WTC11 (cell line): ENCODE data around the gene CNTNAP2. TPM values are rescaled to one million over a fixed set of nuclear protein-coding genes. Genes with fewer than 3 reads are reported as not detected.

Experiments
- ATAC-seq: fragments of 200-7000 bp; cut with Tn5 transposase; 2 replicates; pipeline ENCODE4 v1.10.0; 2021; ENCODE audit warnings: mild to moderate bottlenecking, moderate library complexity
- CTCF ChIA-PET: fragments of 300-600 bp; sonication (Branson Sonifier 250); formaldehyde crosslinking; loops from one replicate; lab custom pipeline; 2021; ENCODE audit warnings: antibody characterized with exemption; lab: Charles Lee
- POLR2A ChIA-PET: fragments of 350-600 bp; sonication (Branson Sonifier 250); formaldehyde crosslinking; loops from one replicate; lab custom pipeline; 2021; ENCODE audit warnings: antibody characterized with exemption; lab: Charles Lee
- DNase-seq: peaks from one replicate; pipeline ENCODE4 v3.0.0; 2021; ENCODE audit warnings: low spot score
- H3K27ac Mint-ChIP-seq: 2 replicates; pipeline ENCODE4 v1.8.0; 2021; ENCODE audit warnings: mixed read lengths
- H3K27me3 Mint-ChIP-seq: 2 replicates; pipeline ENCODE4 v1.8.0; 2021; ENCODE audit warnings: low read depth, mild to moderate bottlenecking, moderate library complexity, mixed read lengths
- H3K36me3 Mint-ChIP-seq: 2 replicates; pipeline ENCODE4 v1.8.0; 2021; ENCODE audit warnings: mixed read lengths
- H3K4me1 Mint-ChIP-seq: 2 replicates; pipeline ENCODE4 v1.8.0; 2022; ENCODE audit warnings: mixed read lengths
- H3K4me3 Mint-ChIP-seq: 2 replicates; pipeline ENCODE4 v1.8.0; 2021; ENCODE audit warnings: mild to moderate bottlenecking, moderate library complexity, mixed read lengths
- H3K9me3 Mint-ChIP-seq: 2 replicates; pipeline ENCODE4 v1.8.0; 2021; ENCODE audit warnings: mixed read lengths
- ATF1 ChIP-seq: sonication (generic); formaldehyde crosslinking; IDR thresholded peaks from 2 replicates; pipeline ENCODE4 v1.8.1; 2023; ENCODE audit warnings: mild to moderate bottlenecking, moderate library complexity, missing genetic modification reagents
- CBFB ChIP-seq: sonication (generic); formaldehyde crosslinking; IDR thresholded peaks from 2 replicates; pipeline ENCODE4 v1.8.1; 2022; ENCODE audit warnings: mild to moderate bottlenecking, low read depth, missing genetic modification reagents
- CREB1 ChIP-seq: sonication (generic); formaldehyde crosslinking; IDR thresholded peaks from 2 replicates; pipeline ENCODE4 v1.8.0; 2023; ENCODE audit warnings: mild to moderate bottlenecking, missing genetic modification reagents
- ELF4 ChIP-seq: sonication (generic); formaldehyde crosslinking; IDR thresholded peaks from 2 replicates; pipeline ENCODE4 v1.8.1; 2022; ENCODE audit warnings: low read depth, mild to moderate bottlenecking, moderate library complexity, missing genetic modification reagents
- ESRRA ChIP-seq: sonication (generic); formaldehyde crosslinking; IDR thresholded peaks from 2 replicates; pipeline ENCODE4 v1.8.1; 2022; ENCODE audit warnings: mild to moderate bottlenecking, missing genetic modification reagents, borderline replicate concordance
- ETV6 ChIP-seq: sonication (generic); formaldehyde crosslinking; IDR thresholded peaks from 2 replicates; pipeline ENCODE4 v1.8.1; 2022; ENCODE audit warnings: mild to moderate bottlenecking, missing genetic modification reagents
- HMGA2 ChIP-seq: fragments of 250-450 bp; sonication (Bioruptor Pico); IDR thresholded peaks from 2 replicates; pipeline ENCODE4 v1.4.0; 2021; ENCODE audit warnings: mild to moderate bottlenecking, moderate library complexity
- KAT7 ChIP-seq: sonication (generic); formaldehyde crosslinking; IDR thresholded peaks from 2 replicates; pipeline ENCODE4 v1.8.1; 2023; ENCODE audit warnings: missing genetic modification reagents, mild to moderate bottlenecking, borderline replicate concordance
- NR3C1 ChIP-seq: sonication (generic); formaldehyde crosslinking; conservative IDR thresholded peaks from 2 replicates; pipeline ENCODE4 v1.8.1; 2023; ENCODE audit warnings: low read depth, mild to moderate bottlenecking, missing genetic modification reagents
- PRRX2 ChIP-seq: fragments of 250-450 bp; sonication (Bioruptor Pico); IDR thresholded peaks from 2 replicates; pipeline ENCODE4 v1.8.0; 2021; ENCODE audit warnings: mild to moderate bottlenecking
- RORB ChIP-seq: fragments of 250-450 bp; sonication (Bioruptor Pico); IDR thresholded peaks from 2 replicates; pipeline ENCODE4 v1.9.0; 2021; ENCODE audit warnings: mild to moderate bottlenecking
- TCF7 ChIP-seq: sonication (generic); formaldehyde crosslinking; IDR thresholded peaks from 2 replicates; pipeline ENCODE4 v1.8.0; 2022; ENCODE audit warnings: mild to moderate bottlenecking, low read depth, missing genetic modification reagents, moderate library complexity
- ZBTB21 ChIP-seq: sonication (generic); formaldehyde crosslinking; IDR thresholded peaks from 2 replicates; pipeline ENCODE4 v1.8.1; 2023; ENCODE audit warnings: mild to moderate bottlenecking, missing genetic modification reagents, borderline replicate concordance
- ZNF121 ChIP-seq: sonication (generic); formaldehyde crosslinking; IDR thresholded peaks from 2 replicates; pipeline ENCODE4 v1.8.0; 2023; ENCODE audit warnings: missing genetic modification reagents
- ZNF138 ChIP-seq: sonication (generic); formaldehyde crosslinking; conservative IDR thresholded peaks from 2 replicates; pipeline ENCODE4 v1.8.1; 2022; ENCODE audit warnings: mild to moderate bottlenecking, moderate library complexity, missing genetic modification reagents
- ZNF396 ChIP-seq: fragments of 250-450 bp; sonication (Bioruptor Pico); IDR thresholded peaks from 2 replicates; pipeline ENCODE4 v1.8.0; 2021; ENCODE audit warnings: mild to moderate bottlenecking, moderate library complexity, borderline replicate concordance
- ZNF671 ChIP-seq: fragments of 250-450 bp; sonication (Bioruptor Pico); IDR thresholded peaks from 2 replicates; pipeline ENCODE4 v1.8.0; 2021; ENCODE audit warnings: mild to moderate bottlenecking
- total RNA-seq: library from RNA; stranded (reverse); gene quantifications from 3 replicates; pipeline ENCODE4 v1.2.3, GENCODE V29; 2021
- TF ChIP-seq, protein P1 (sequence below): sonication (generic); formaldehyde crosslinking; IDR thresholded peaks from 2 replicates; pipeline ENCODE4 v1.8.0; 2023; ENCODE audit warnings: missing genetic modification reagents, mild to moderate bottlenecking, borderline replicate concordance
- TF ChIP-seq, protein P2 (sequence below): sonication (generic); formaldehyde crosslinking; IDR thresholded peaks from 2 replicates; pipeline ENCODE4 v1.8.0; 2022; ENCODE audit warnings: missing genetic modification reagents
- TF ChIP-seq, protein P3 (sequence below): fragments of 250-450 bp; sonication (Bioruptor Pico); IDR thresholded peaks from 2 replicates; pipeline ENCODE4 v1.9.0; 2021; ENCODE audit warnings: moderate library complexity, mild to moderate bottlenecking, inconsistent platforms, borderline replicate concordance
- TF ChIP-seq, protein P4 (sequence below): fragments of 250-450 bp; sonication (Bioruptor Pico); IDR thresholded peaks from 2 replicates; pipeline ENCODE4 v1.9.0; 2021; ENCODE audit warnings: mild to moderate bottlenecking
- TF ChIP-seq, protein P5 (sequence below): sonication (generic); formaldehyde crosslinking; IDR thresholded peaks from 2 replicates; pipeline ENCODE4 v1.8.0; 2022; ENCODE audit warnings: mild to moderate bottlenecking, missing genetic modification reagents
- TF ChIP-seq, protein P6 (sequence below): fragments of 250-450 bp; sonication (Bioruptor Pico); IDR thresholded peaks from 2 replicates; pipeline ENCODE4 v1.9.0; 2021; ENCODE audit warnings: mild to moderate bottlenecking

CNTNAP2 gene
- total RNA-seq, 1 experiment from 2014 or later, result 63.8 TPM

DNA sequence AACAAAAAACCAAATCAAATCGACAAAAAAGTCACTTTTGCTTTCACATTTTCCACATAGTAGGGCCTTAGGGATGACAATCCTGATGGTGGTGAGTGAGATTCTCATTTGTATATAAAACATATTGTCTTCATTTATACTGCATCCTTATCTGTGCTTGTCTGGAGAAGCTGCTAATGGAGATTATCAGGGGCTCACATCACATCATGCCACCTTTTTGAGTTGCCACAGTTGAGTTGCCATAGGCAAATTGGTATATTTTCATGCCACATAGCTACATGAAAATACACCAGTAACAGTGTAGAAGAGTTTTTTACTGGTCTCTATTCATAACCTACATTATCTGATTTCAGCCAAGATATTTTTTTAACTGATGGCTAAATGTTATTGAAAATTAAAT, 85.3 kb downstream of the CNTNAP2 start (continued):
- TF ChIP-seq, protein P1, sequence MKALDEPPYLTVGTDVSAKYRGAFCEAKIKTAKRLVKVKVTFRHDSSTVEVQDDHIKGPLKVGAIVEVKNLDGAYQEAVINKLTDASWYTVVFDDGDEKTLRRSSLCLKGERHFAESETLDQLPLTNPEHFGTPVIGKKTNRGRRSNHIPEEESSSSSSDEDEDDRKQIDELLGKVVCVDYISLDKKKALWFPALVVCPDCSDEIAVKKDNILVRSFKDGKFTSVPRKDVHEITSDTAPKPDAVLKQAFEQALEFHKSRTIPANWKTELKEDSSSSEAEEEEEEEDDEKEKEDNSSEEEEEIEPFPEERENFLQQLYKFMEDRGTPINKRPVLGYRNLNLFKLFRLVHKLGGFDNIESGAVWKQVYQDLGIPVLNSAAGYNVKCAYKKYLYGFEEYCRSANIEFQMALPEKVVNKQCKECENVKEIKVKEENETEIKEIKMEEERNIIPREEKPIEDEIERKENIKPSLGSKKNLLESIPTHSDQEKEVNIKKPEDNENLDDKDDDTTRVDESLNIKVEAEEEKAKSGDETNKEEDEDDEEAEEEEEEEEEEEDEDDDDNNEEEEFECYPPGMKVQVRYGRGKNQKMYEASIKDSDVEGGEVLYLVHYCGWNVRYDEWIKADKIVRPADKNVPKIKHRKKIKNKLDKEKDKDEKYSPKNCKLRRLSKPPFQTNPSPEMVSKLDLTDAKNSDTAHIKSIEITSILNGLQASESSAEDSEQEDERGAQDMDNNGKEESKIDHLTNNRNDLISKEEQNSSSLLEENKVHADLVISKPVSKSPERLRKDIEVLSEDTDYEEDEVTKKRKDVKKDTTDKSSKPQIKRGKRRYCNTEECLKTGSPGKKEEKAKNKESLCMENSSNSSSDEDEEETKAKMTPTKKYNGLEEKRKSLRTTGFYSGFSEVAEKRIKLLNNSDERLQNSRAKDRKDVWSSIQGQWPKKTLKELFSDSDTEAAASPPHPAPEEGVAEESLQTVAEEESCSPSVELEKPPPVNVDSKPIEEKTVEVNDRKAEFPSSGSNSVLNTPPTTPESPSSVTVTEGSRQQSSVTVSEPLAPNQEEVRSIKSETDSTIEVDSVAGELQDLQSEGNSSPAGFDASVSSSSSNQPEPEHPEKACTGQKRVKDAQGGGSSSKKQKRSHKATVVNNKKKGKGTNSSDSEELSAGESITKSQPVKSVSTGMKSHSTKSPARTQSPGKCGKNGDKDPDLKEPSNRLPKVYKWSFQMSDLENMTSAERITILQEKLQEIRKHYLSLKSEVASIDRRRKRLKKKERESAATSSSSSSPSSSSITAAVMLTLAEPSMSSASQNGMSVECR, result no peak
- TF ChIP-seq ZNF396 (CRISPR knock-in tag), result no peak
- no peak for TF ChIP-seq ESRRA (CRISPR knock-in tag)
- no peak for TF ChIP-seq KAT7 (CRISPR knock-in tag)

DNA sequence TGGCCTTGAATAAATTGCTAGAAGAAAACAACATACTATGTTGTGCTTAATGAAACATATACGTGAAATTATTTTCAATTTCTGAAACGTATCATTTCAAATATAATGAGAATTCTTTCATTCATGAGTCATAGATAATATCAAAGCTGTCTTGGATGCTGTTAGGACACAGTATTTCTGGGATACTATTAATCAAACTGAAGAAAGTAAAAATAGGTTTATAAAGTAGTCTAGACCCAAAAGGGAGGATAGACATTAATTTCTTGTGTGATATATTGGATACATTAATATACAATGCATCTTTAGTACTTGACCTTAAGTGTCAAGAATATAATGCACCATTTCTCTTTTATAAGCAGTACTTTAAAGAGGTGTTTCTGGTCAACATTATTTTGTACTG, 89.7 kb downstream of the CNTNAP2 start:
- Mint-ChIP-seq H3K9me3 (no peaks in the 10 kb centered on the region), H3K36me3 (no peaks in the 10 kb centered on the region), H3K27me3 (no peaks in the 10 kb centered on the region), H3K4me3 (no peak overlapping the region), H3K27ac (no peak overlapping the region), H3K4me1 (no peaks in the 10 kb centered on the region)
- DNase-seq (no peak), ATAC-seq (no peak)
- ChIA-PET POLR2A (no interaction called here), CTCF (no interaction called here)
- TF ChIP-seq ELF4 (CRISPR knock-in tag) (no peak), ZNF138 (no peak), ETV6 (no peak), ZNF121 (CRISPR knock-in tag) (no peak), NR3C1 (CRISPR knock-in tag) (no peak), ZBTB21 (no peak), CBFB (CRISPR knock-in tag) (no peak), ZNF671 (CRISPR knock-in tag) (no peak), CREB1 (CRISPR knock-in tag) (no peak), TCF7 (CRISPR knock-in tag) (no peak)

DNA sequence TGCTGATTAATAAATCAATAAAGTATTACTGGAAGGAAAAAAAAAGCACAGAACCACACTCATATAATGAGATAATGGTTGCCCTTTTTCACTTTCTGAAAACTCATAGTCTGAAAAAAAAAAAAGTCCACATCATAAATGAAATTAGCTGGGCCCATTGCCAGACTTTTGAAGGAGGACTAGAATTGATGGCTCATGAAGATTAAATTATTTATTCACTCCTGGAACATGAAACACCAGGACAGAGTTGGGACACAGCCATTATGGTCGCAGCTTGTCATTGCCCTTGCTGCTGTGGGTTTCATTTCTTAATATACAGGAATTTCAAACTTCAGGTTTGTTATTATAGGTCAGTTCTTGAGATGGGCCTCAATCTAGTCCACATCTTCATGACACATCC, 91.9 kb downstream of the CNTNAP2 start:
- H3K27ac Mint-ChIP-seq, result no peak overlapping the region
- no peak for ATAC-seq
- H3K9me3 Mint-ChIP-seq, result no peaks in the 10 kb centered on the region
- ChIA-PET POLR2A (no interaction called here), CTCF (interaction anchor here (1.0 kb wide), 1 partner anchor 15 kb away, joined by 3 read pairs; no protein-coding TSS in a partner anchor)
- no peaks in the 10 kb centered on the region for H3K27me3 Mint-ChIP-seq
- H3K4me3 Mint-ChIP-seq, result no peak overlapping the region
- no peaks in the 10 kb centered on the region for H3K36me3 Mint-ChIP-seq
- H3K4me1 Mint-ChIP-seq, result no peaks in the 10 kb centered on the region
- DNase-seq, result no peak
- TF ChIP-seq PRRX2 (CRISPR knock-in tag) (no peak), ATF1 (CRISPR knock-in tag) (no peak), HMGA2 (CRISPR knock-in tag) (no peak), RORB (CRISPR knock-in tag) (no peak)
- TF ChIP-seq, protein P2, sequence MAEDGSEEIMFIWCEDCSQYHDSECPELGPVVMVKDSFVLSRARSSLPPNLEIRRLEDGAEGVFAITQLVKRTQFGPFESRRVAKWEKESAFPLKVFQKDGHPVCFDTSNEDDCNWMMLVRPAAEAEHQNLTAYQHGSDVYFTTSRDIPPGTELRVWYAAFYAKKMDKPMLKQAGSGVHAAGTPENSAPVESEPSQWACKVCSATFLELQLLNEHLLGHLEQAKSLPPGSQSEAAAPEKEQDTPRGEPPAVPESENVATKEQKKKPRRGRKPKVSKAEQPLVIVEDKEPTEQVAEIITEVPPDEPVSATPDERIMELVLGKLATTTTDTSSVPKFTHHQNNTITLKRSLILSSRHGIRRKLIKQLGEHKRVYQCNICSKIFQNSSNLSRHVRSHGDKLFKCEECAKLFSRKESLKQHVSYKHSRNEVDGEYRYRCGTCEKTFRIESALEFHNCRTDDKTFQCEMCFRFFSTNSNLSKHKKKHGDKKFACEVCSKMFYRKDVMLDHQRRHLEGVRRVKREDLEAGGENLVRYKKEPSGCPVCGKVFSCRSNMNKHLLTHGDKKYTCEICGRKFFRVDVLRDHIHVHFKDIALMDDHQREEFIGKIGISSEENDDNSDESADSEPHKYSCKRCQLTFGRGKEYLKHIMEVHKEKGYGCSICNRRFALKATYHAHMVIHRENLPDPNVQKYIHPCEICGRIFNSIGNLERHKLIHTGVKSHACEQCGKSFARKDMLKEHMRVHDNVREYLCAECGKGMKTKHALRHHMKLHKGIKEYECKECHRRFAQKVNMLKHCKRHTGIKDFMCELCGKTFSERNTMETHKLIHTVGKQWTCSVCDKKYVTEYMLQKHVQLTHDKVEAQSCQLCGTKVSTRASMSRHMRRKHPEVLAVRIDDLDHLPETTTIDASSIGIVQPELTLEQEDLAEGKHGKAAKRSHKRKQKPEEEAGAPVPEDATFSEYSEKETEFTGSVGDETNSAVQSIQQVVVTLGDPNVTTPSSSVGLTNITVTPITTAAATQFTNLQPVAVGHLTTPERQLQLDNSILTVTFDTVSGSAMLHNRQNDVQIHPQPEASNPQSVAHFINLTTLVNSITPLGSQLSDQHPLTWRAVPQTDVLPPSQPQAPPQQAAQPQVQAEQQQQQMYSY (CRISPR knock-in tag), result no peak
- TF ChIP-seq, protein P3, sequence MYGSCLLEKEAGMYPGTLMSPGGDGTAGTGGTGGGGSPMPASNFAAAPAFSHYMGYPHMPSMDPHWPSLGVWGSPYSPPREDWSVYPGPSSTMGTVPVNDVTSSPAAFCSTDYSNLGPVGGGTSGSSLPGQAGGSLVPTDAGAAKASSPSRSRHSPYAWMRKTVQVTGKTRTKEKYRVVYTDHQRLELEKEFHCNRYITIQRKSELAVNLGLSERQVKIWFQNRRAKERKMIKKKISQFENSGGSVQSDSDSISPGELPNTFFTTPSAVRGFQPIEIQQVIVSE, result no peak
- TF ChIP-seq, protein P4, sequence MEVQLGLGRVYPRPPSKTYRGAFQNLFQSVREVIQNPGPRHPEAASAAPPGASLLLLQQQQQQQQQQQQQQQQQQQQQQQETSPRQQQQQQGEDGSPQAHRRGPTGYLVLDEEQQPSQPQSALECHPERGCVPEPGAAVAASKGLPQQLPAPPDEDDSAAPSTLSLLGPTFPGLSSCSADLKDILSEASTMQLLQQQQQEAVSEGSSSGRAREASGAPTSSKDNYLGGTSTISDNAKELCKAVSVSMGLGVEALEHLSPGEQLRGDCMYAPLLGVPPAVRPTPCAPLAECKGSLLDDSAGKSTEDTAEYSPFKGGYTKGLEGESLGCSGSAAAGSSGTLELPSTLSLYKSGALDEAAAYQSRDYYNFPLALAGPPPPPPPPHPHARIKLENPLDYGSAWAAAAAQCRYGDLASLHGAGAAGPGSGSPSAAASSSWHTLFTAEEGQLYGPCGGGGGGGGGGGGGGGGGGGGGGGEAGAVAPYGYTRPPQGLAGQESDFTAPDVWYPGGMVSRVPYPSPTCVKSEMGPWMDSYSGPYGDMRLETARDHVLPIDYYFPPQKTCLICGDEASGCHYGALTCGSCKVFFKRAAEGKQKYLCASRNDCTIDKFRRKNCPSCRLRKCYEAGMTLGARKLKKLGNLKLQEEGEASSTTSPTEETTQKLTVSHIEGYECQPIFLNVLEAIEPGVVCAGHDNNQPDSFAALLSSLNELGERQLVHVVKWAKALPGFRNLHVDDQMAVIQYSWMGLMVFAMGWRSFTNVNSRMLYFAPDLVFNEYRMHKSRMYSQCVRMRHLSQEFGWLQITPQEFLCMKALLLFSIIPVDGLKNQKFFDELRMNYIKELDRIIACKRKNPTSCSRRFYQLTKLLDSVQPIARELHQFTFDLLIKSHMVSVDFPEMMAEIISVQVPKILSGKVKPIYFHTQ, result no peak
- TF ChIP-seq, protein P5, sequence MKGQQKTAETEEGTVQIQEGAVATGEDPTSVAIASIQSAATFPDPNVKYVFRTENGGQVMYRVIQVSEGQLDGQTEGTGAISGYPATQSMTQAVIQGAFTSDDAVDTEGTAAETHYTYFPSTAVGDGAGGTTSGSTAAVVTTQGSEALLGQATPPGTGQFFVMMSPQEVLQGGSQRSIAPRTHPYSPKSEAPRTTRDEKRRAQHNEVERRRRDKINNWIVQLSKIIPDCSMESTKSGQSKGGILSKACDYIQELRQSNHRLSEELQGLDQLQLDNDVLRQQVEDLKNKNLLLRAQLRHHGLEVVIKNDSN (CRISPR knock-in tag), result no peak
- TF ChIP-seq, protein P6, sequence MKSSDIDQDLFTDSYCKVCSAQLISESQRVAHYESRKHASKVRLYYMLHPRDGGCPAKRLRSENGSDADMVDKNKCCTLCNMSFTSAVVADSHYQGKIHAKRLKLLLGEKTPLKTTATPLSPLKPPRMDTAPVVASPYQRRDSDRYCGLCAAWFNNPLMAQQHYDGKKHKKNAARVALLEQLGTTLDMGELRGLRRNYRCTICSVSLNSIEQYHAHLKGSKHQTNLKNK (CRISPR knock-in tag), result no peak
